HG03039 (cell line): Measurements from ENCODE around the gene ATP6AP1.
A peak's percentile ranks its signal among the peaks of the same experiment; 100 is the strongest.

Experiments
- ATAC-seq: cut with Tn5 transposase; IDR thresholded peaks from one replicate; pipeline ENCODE4 v1.9.1; 2021; ENCODE audit warnings: mild to moderate bottlenecking, moderate library complexity; ENCODE audit not compliant: unreplicated experiment

The ATP6AP1 gene

GRCh38 chrX:154470914-154471568 is 42.6 kb downstream of the ATP6AP1 start:
- ATAC-seq = no peak

- ATAC-seq = no peak
Observed at GRCh38 chrX:154471839-154472684, 43.6 kb downstream of the ATP6AP1 start.

- no peak for ATAC-seq
Observed at GRCh38 chrX:154472685-154473632, 44.5 kb downstream of the ATP6AP1 start.

GRCh38 chrX:154473683-154474082 is 45.2 kb downstream of the ATP6AP1 start:
- ATAC-seq = no peak

- no peak for ATAC-seq
Observed at GRCh38 chrX:154476821-154477220, 48.3 kb downstream of the ATP6AP1 start.

GRCh38 chrX:154477891-154478477 is 49.5 kb downstream of the ATP6AP1 start:
- ATAC-seq = no peak

GRCh38 chrX:154478728-154479622 is 50.5 kb downstream of the ATP6AP1 start, which contains the start of gene LAGE3:
Gene LAGE3, minus strand, starts transcription at chrX:154479281. Its CDS starts 366 bp downstream, at chrX:154478915.
- ATAC-seq = peak; percentile 82

GRCh38 chrX:154481195-154481594 is 52.7 kb downstream of the ATP6AP1 start:
- no peak for ATAC-seq

- ATAC-seq = no peak
Observed at GRCh38 chrX:154481911-154482601, 53.6 kb downstream of the ATP6AP1 start.

- no peak for ATAC-seq
Observed at GRCh38 chrX:154482786-154483185, 54.3 kb downstream of the ATP6AP1 start.

GRCh38 chrX:154483325-154483724 is 54.8 kb downstream of the ATP6AP1 start:
- ATAC-seq = no peak

- no peak for ATAC-seq
Observed at GRCh38 chrX:154484255-154485149, 56.0 kb downstream of the ATP6AP1 start.

- no peak for ATAC-seq
Observed at GRCh38 chrX:154485150-154486051, 56.9 kb downstream of the ATP6AP1 start.

- no peak for ATAC-seq
Observed at GRCh38 chrX:154486052-154486395, 57.5 kb downstream of the ATP6AP1 start.
